ENCODE results near the gene GPR55.

GRCh38 chr2:230924092-230924469 is 961 bp downstream of the GPR55 start:
- TF ChIP-seq CTCF (IDR thresholded peaks at IDR 0.05) (no peak), POLR2A (IDR thresholded peaks at IDR 0.05) (no peak)
